Activated naive CD4-positive, alpha-beta T cell (primary cell): ENCODE measurements around the gene YY1AP1.
"Not testable (repeated sequence)": the region's sequence is repeated elsewhere in the genome, so short reads cannot be mapped to it uniquely, and the experiment has no call there.

Experiments
- DNase-seq, 4 experiments: peaks; one replicate each; lab custom pipeline; 2025; lab: John Stamatoyannopoulos, UW

YY1AP1 gene

DNA sequence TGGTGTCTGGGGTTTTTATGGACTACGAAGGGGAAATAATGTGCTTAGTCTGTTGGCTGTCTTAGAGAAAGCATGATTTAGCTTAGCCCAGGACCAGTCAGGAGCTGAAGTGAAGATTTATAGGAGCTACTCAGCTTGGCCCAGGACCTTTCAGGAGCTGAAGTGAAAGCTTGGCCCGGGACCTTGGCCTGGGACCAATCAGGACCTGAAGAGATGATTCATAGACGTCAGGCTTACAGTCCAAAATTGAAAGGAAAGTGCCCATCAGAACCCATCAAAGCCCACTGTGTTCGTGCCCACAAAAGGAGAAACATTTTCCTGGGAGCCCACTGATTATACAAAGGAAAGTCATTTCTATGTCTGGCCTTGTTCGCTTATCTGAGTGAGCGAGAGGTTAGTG is 42.9 kb downstream of the YY1AP1 start:
- no peak for DNase-seq

GRCh38 chr1:155645034-155645598 is 43.5 kb downstream of the YY1AP1 start:
- DNase-seq = no peak

DNA sequence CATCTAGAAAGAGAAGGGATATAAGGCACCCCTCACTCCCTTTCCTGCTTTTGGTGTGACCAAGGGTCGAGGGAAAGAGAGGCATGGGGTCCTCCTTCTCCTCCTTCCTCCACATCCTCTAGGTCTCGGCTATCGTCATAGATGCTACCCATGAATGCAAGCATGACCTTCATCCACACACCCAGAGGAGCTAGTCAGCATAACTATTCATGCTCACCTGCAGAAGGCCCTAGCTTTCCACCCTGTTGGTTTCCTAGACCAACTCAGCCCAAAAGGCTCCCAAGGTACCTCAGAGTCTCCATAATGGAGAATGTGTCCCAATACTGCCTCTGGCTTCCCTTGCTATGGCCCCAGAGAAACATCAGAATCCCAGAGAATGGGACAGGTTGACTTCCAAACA is 45.3 kb downstream of the YY1AP1 start:
- DNase-seq = no peak

GRCh38 chr1:155642559-155643180 is 45.9 kb downstream of the YY1AP1 start:
- not testable (repeated sequence) for DNase-seq

- DNase-seq = no peak
Measured at GRCh38 chr1:155640367-155640766, 48.2 kb downstream of the YY1AP1 start.

- DNase-seq = no peak
Measured at GRCh38 chr1:155636397-155637153, 52.0 kb downstream of the YY1AP1 start.

- not testable (repeated sequence) for DNase-seq
Measured at GRCh38 chr1:155626428-155626827, 62.1 kb downstream of the YY1AP1 start.

DNA sequence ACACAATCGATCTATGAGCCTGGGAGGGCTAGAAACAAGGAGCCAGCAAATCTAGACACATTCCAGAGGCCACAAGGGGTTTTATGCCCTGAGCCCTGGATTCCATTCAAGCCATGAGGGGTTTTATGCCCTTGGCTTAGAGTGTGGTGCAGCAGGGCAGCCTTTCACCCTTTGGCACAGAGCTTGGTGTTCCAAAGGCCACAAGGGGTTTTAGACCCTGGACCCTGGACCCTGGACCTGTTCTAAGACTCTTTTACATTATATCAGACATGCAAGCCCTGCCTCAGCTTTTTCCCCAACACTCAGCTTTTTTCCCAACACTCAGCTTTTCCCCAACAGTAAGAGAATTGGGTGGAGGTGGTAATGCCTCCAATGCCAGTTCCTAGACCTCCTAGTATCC is 65.2 kb downstream of the YY1AP1 start:
- no peak for DNase-seq

DNA sequence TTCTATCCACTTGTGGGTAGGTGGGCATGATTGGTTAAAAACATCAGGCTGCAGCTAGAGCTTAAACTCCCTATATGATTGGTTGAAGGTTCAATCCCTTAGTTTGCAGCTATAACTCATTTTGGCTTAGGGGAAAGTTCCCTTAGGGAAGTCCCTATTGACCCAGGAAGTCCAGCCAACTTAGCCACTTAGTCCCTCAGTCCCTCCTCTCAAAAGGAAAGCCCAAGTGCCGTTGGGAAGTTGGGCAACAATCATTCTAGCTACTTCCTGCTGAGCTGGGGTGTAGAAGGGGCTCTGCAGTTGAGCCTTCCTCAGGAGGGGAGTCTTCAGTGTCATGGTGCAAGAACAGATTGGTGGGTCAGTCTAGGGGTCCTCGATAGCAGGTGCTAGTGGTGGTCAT is 66.4 kb downstream of the YY1AP1 start:
- DNase-seq = no peak

GRCh38 chr1:155613226-155613625 is 75.3 kb downstream of the YY1AP1 start:
- DNase-seq = not testable (repeated sequence)

DNA sequence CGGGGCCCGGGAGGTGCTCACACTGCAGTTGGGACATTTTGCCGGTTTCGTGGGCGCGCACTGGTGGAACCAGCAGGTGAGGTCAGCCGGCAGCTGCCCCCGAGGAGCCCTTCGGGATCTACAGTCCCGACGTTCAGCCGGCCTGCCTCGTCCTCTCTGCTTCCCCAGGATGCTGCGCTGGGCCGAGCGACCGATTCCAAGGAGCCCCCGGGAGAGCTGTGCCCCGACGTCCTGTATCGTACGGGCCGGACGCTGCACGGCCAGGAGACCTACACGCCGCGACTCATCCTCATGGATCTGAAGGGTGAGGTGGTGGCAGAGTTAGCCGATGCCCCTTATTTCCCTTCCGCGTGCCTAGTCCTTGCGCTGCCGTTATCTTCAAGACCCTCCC is 78.3 kb downstream of the YY1AP1 start:
- DNase-seq = not testable (repeated sequence)

- peak; percentile 74 to 96 (median 88) for DNase-seq
Measured at GRCh38 chr1:155609515-155610256, 78.9 kb downstream of the YY1AP1 start, which contains the start of gene MSTO1. TSS of gene MSTO1 (plus strand) at chr1:155610218. CDS start at chr1:155610249, 31 bp downstream.
